Stimulated activated CD4-positive, alpha-beta T cell treated with anti-CD3 and anti-CD28 coated beads, Interleukin-15, amount 100 ng/mL, for 48 hours (primary cell): ENCODE data around the gene METTL16.
"Not testable (repeated sequence)": the region's sequence is repeated elsewhere in the genome, so short reads cannot be mapped to it uniquely, and the experiment has no call there.

Experiments used
- DNase-seq, 2 donors: peaks; one replicate each; pipeline ENCODE4 v3.0.0-alpha.2; 2020; ENCODE audit warnings: low read depth in 2 of 2

The METTL16 gene, protein sequence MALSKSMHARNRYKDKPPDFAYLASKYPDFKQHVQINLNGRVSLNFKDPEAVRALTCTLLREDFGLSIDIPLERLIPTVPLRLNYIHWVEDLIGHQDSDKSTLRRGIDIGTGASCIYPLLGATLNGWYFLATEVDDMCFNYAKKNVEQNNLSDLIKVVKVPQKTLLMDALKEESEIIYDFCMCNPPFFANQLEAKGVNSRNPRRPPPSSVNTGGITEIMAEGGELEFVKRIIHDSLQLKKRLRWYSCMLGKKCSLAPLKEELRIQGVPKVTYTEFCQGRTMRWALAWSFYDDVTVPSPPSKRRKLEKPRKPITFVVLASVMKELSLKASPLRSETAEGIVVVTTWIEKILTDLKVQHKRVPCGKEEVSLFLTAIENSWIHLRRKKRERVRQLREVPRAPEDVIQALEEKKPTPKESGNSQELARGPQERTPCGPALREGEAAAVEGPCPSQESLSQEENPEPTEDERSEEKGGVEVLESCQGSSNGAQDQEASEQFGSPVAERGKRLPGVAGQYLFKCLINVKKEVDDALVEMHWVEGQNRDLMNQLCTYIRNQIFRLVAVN

DNA sequence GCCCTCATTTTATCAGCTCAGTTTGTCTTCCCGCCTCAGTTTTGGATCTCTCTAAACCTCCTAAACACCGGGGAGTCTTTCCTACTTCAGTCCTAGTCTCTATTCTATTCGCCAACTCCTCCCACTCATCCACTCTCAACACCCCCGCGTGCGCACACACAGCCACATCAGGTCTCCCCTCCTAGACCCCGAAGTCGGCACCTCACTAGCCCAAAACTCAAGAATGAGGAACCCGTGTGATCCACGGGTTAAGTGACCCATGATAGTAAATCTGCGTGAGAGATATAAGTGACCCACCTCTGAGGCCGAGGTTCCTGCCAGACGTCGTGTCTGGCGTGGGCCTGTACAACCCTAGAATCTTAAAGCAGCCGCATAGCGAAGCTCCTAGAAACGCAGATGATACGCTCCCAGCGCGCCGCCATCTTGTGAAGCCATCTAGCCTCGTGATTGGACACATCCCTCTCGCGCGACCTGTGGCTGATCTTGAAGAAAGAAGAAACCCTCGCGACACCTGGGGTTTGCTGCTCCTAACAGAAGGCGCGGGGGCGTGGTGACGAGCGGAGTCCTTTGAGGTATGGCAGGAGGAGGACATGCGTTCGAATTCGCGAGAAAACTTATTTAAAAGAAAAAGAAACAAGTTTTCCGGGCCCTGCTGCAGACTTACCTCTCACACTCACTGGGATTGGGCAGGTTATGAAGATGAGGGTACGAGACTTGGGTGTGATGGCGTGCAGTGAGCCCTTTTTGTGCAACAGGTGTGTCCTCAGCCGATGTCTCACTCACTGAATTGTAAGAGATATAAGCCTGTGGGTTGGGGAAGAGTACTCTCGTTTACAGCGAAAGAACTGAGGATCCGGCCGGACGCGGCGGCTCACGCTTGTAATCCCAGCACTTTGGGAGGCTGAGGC lies at the start of gene METTL16:
Gene METTL16, minus strand, starts transcription at position 427 of the 908 bp plus-strand sequence. CDS start 9,557 bp downstream, outside the sequence.
- DNase-seq, result peak; percentile 98 to 99

DNA sequence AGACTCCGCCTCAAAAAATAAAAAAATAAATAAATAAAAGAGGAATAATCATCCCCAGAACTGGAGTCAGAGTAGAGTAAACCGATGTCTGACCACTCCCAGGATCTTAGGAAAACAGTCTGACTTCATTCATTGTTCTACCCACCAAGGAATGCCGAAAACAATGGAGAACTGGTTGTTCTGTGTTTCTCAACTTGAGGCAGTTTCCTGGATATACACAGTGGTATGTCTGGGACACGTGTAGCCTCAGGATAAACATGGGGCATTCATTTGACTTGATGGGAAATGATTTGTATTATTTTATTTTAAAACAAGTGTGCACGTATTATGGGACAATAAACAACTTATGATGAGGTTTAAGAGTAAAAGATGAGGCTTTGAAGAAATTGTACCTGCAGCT lies 49.0 kb upstream of the METTL16 start:
- no peak for DNase-seq

DNA sequence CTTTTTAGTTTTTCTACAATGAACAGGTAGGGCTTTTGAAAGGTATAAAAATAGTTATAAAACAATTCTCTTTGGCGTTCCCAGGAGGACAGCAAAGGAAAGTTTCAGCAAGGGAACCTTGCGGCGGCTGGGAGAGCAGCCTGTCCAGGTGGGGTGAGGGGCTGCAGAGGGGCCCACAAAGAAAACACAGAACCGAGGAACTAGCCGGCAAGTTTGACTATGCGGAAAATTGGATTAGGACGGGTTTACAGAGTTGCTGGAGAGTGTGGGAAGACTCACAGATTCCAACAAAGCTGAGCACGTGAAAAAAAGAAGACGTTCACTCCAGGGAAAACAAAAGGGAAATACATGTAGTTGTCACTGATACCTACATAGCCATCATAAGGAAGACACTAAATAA lies 40.2 kb upstream of the METTL16 start:
- DNase-seq, result no peak

DNA sequence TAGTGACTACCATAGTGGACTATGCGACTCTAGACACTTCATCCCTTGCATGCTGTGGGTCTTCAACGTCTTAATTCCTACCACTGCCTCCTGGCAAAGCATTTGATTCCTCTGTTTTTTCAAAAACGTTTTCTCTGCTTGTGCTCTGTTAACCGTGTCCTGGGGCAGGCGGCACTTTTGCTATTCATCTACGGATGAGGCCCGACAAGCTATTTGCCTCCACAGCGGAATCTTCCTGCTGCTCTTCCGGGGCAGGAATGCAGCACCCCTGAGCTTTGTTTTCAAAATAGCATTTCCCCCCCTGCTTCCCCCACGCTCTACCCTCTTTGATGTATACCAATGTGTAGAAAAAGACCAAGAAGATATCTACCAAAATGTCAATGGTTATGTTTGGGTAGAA lies 39.8 kb upstream of the METTL16 start:
- no peak for DNase-seq

DNA sequence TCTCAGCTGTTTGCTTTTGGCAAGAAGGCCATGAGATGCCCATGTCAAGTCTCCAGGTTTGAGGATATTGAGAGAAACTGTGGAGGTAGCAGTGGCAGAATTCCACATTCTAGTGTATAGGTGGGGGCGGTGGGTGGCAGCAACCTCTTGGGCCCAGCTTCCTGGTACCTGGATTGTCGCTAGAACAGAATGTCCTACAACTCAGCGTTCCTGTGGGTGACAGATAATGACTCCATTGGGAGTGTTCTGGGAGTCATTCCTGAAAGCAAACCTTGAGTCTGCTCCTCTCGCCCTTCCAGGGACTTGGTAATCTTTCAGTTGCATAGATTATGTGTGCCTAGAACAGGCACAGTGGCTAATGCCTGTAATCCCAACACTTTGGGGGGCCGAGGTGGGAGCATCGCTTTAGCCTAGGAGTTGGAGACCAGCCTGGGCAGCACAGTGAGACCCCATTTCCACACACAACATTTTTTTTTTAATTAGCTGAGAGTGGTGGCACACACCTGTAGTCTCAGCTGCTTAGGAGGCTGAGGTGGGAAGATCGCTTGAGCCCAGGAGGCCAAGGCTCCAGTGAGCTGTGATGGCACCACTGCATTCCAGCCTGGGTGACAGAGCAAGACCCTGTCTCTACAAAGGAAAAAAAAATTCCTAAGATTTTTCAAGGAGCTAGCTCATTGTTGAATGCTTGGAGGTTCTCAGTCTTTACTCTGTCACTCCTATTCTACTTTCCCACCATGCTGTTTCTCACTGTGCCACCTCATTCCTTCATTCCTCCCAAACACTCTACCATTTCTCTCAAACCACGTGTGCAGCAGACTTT lies 37.9 kb upstream of the METTL16 start:
- no peak for DNase-seq

DNA sequence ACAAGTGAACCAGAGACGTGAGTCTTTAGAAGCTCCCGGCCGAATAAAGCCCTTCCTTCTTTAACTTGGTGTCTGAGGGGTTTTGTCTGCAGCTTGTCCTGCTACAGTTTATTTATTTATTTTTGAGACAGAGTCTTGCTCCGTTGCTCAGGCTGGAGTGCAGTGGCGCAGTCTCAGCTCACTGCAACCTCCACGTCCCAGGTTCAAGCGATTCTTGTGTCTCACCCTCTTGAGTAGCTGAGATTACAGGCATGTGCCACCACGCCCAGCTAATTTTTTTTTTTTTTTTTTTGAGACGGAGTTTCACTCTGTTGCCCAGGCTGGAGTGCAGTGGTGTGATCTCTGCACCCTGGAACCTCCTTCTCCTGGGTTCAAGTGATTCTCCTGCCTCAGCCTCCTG lies 36.3 kb upstream of the METTL16 start:
- not testable (repeated sequence) for DNase-seq

DNA sequence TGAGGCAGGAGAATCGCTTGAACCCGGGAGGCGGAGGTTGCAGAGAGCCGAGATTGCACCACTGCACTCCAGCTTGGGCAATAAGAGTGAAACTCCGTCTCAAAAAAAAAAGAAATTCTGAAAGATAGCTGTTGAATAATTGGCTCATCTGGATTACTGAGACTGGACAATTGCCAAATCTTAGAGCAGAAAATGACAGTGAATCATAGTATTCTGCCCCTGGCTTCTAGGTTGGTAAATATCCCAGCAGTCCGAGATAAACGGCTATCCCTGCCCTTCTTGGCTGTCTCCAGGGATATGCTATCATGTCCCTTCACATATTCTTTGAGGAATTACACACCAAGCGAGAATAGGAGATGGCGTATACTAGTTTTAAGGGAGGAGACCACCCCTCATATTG lies 35.5 kb upstream of the METTL16 start:
- DNase-seq, result no peak

DNA sequence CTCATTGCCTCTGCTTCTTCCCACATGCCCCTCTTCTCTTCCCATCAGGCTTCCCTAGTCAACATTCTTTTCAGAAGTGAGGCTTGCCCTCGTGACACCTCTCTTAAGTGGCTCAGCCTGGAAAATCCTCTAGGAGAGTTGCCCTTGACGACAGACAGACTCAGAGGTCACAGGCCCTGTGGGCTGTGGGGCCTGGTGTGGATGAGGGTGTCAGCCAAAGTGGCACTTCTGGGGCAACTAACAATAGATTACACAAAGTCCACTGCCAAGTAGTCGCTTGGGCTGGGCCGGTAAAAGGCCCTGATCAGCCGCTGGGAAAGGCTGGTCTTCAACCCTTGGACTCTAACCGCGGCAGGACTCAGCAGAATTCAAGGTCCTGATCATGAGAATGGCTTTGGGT lies 33.7 kb upstream of the METTL16 start:
- no peak for DNase-seq

DNA sequence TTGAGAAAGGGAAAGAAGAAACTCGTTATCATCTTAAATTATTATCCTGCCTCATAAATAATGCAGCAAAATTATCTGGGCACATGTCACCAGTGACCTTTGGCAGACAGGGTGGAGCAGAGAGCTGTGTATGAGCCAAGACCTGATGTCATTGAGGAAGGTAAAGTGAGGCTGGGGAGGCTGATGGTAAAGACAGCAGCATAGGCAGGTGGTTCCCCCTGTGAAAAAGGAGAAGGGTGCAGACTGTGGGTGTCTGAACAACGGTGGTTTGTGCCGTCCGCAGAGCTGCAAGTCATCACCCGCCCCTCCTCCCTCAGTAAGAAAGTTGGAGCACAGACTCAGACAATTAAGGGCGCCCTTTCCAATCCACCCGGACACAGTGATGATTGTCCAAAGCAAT lies 30.8 kb upstream of the METTL16 start:
- no peak for DNase-seq

DNA sequence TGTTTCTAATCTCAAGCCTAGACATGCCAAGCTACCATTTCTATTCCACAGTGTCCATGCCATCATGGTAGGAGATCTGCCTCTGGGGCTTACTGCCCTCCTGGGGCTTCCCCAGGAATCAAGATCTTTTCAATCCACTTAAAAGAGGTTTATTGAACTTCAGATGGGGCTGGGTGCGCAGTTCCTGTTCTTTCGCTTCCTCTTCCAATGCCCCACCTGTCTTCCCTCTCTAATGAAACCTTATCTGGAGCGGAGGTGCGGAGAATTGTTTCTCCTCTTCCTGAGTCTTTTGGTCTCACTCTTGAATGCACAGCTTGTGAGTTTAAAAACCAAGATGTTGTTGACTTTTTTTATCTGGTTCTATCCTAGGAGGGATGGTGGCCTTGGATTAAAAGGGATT lies 30.4 kb upstream of the METTL16 start:
- no peak for DNase-seq

DNA sequence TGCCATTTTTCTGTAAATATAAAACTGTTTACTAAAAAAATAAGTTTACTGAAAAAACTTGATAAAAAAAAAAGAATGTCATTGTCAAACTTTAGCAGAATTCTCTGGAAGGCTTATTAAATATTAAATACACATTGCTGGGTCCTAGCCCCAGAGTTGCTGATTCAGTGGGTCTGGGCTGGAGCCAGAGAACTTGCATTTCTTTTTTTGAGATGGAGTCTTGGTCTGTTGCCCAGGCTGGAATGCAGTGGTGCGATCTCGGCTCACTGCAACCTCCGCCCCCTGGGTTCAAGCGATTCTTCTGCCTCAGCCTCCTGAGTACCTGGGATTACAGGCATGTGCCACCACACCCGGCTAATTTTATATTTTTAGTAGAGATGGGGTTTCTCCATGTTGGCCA lies 25.9 kb upstream of the METTL16 start:
- not testable (repeated sequence) for DNase-seq

DNA sequence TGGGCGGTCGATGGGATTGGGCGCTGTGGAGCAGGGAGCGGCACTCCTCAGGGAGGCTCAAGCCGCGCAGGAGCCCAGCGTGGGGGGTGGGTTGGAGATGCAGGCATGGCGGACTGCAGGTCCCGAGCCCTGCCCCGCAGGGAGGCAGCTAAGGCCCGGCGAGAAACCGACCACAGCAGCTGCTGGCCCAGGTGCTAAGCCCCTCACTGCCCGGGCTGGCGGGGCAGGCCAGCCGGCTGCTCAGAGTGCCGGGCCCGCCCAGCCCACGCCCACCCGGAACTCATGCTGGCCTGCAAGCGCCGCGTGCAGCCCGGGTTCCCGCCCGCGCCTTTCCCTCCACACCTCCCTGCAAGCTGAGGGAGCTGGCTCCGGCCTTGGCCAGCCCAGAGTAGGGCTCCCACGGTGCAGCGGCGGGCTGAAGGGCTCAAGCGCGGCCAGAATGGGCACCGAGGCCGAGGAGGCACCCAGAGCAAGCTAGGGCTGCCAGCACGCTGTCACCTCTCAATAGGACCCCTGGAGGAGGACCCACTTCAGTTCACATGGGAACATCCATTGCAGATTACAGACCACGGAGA lies 20.5 kb upstream of the METTL16 start:
- DNase-seq, result no peak

DNA sequence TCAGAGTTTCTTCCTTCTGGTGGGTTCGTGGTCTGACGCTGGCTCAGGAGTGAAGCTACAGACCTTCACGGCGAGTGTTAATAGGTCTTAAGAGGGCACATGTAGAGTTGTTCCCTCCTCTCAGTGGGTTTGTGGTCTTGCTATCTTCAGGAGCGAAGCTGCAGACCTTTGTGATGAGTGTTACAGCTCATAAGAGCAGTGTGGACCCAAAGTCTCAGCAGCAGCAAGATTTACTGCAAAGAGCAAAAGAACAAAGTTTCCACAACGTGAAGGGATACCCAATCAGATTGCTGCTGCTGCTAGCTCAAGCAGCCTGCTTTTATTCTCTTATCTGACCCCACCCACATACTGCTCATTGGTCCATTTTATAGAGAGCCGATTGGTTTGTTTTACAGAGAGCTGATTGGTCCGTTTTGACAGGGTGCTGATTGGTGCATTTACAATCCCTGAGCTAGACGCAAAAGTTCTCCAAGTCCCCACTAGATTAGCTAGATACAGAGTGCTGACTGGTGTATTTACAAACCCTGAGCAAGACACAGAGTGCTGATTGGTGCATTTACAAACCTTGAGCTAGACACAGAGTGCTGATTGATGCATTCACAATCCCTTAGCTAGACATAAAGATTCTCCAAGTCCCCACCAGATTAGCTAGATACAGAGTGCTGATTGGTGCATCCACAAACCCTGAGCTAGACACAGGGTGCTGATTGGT lies 19.7 kb upstream of the METTL16 start:
- peak in 1 of 2 donors; percentile 9 for DNase-seq

DNA sequence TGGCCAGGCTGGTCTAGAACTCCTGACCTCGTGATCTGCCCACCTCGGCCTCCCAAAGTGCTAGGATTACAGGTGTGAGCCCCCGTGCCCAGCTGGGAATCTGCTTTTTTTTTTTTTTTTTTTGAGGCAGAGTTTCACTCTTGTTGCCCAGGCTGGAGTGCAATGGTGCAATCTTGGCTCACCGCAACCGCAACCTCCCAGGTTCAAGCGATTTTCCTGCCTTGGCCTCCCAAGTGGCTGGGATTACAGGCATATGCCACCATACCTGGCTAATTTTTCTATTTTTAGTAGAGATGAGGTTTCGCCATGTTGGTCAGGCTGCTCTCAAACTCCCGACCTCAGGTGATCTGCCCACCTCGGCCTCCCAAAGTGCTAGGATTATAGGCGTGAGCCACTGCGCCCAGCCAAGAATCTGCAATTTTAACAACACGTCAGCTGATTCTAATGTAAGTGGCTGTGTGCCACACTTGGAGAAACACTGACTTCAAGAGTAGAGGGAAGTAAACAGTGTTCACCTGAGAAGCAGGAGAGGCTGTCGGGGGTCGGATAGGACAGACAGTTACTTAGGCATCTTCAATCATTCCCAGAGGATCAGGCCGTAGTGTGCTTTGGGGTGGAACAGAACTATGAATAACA lies 10.2 kb upstream of the METTL16 start:
- not testable (repeated sequence) for DNase-seq

DNA sequence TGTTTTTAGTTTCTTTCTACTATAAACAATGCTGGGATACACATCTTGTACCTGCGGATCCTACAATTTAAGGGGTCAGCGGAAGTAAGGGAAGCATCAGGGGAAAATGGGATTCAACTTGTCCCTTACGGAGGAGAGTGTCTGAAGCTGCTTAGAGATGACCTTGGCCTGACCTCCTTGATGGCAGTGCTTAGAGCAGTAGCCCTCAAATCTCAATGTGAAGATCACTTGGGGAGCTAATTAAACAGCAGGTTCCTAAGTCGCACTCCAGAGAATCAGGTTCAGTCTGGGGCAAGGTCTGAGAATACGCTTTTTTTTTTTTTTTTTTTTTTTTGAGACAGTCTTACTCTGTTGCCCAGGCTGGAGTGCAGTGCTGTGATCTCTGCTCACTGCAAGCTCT lies 9.6 kb upstream of the METTL16 start:
- DNase-seq, result no peak

DNA sequence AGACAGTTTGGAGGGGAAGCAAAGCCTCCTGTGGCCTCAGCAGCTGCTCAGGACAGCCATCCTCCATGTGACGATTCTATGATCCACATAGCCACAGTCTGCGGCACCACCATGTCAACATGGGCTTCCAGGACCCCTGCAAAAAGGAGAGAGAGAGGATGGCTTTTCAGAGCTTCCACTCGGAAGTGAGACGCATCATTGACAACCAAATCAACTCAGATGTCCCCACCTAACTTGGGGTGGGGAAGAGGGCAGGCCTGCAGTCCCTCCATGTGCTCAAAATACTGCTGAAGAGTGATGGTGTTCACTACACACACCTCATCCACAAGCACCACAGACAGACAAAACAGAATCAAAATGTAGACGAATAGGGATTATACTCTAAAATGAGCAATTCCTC lies 5.9 kb upstream of the METTL16 start:
- DNase-seq, result no peak

DNA sequence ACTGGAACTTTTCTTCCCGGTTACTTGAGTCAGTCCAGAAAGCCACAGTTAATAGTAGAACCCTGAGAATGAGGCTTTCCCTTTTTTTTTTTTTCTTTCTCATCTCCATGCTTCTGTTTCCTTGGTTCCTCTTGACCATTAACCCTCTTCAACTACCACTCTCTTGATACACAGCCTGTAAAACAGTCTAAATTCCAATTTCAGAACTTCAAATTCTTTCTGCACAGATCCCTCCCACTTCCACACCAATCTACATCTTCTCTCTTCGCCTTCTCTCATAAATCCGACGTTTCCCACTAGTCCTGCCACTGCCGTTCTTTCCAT lies 588 bp downstream of the METTL16 start:
- no peak for DNase-seq

DNA sequence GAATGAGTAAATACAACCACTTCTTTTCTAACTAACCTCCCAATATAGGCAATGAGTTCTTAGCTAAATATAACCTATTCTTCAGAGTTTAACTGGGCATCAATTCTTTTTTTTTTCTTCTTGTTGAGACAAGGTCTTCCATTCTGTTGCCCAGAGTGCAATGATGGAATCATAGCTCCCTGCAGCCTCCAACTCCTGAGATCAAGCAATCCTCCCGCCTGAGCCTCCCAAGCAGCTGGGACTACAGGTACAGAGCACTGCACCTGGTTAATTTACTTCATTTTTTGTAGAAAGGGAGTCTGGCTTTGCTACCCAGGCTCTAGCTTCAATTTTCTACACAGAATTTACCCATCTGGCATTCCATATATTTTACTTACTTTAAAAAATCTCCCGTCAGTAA lies 1.1 kb downstream of the METTL16 start:
- no peak for DNase-seq

DNA sequence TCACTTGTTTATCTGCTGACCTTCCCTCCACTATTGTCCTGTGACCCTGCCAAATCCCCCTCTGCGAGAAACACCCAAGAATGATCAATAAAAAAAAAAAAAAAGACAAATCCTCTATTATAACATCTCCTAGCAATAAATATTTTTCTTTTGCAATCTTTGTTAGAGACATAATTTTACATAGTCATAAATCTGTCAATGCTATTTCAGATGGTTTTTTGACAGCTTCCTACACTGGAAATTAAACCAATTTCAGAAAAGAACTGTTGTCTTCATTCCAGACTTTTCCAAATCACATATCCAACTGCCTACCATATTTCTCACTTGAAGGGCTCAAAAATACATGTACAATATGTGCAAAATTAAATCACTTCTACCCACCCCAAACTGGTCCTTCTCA lies 3.7 kb downstream of the METTL16 start:
- no peak for DNase-seq

DNA sequence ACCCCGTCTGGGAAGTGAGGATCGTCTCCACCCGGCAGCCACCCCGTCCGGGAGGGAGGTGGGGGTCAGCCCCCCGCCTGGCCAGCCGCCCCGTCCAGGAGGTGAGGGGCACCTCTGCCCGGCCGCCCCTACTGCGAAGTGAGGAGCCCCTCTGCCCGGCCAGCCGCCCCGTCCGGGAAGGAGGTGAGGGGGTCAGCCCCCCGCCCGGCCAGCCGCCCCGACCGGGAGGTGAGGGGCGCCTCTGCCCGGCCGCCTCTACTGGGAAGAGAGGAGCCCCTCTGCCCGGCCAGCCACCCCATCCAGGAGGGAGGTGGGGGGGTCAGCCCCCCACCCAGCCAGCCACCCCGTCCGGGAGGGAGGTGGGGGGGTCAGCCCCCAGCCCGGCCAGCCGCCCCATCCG lies 4.7 kb downstream of the METTL16 start:
- DNase-seq, result not testable (repeated sequence)
